HG03521 (cell line): ENCODE results near the gene PDIA6.
"Not testable (repeated sequence)": the region's sequence is repeated elsewhere in the genome, so short reads cannot be mapped to it uniquely, and the experiment has no call there.

Experiments used
- ATAC-seq: cut with Tn5 transposase; IDR thresholded peaks from one replicate; pipeline ENCODE4 v1.9.1; 2021; ENCODE audit warnings: mild to moderate bottlenecking, moderate library complexity; ENCODE audit not compliant: unreplicated experiment

PDIA6 gene

GRCh38 chr2:10811517-10811916 is 1.1 kb downstream of the PDIA6 start:
- no peak for ATAC-seq

- ATAC-seq: no peak
These were observed 2.1 kb downstream of the PDIA6 start for GRCh38 chr2:10810202-10811161.

- no peak for ATAC-seq
These were observed 6.0 kb downstream of the PDIA6 start for GRCh38 chr2:10806543-10806942.

- not testable (repeated sequence) for ATAC-seq
These were observed 6.6 kb downstream of the PDIA6 start for GRCh38 chr2:10805990-10806389.

GRCh38 chr2:10802657-10803056 is 9.9 kb downstream of the PDIA6 start:
- ATAC-seq: no peak

GRCh38 chr2:10800163-10800562 is 12.4 kb downstream of the PDIA6 start:
- no peak for ATAC-seq

GRCh38 chr2:10798783-10799182 is 13.8 kb downstream of the PDIA6 start:
- no peak for ATAC-seq

- ATAC-seq: no peak
These were observed 15.9 kb downstream of the PDIA6 start for GRCh38 chr2:10796703-10797102.

- no peak for ATAC-seq
These were observed 17.0 kb downstream of the PDIA6 start for GRCh38 chr2:10795508-10796046.

GRCh38 chr2:10794876-10795275 is 17.7 kb downstream of the PDIA6 start:
- ATAC-seq: no peak

GRCh38 chr2:10793816-10794215 is 18.8 kb downstream of the PDIA6 start:
- ATAC-seq: no peak

- no peak for ATAC-seq
These were observed 19.8 kb downstream of the PDIA6 start for GRCh38 chr2:10792660-10793400.

- no peak for ATAC-seq
These were observed 20.5 kb downstream of the PDIA6 start for GRCh38 chr2:10792001-10792634.

GRCh38 chr2:10790228-10790973 is 22.2 kb downstream of the PDIA6 start:
- peak; percentile 79 for ATAC-seq

- no peak for ATAC-seq
These were observed 23.7 kb downstream of the PDIA6 start for GRCh38 chr2:10788855-10789254.

- ATAC-seq: no peak
These were observed 25.2 kb downstream of the PDIA6 start for GRCh38 chr2:10787176-10787968.

GRCh38 chr2:10786240-10786982 is 26.2 kb downstream of the PDIA6 start:
- no peak for ATAC-seq

- ATAC-seq: no peak
These were observed 27.3 kb downstream of the PDIA6 start for GRCh38 chr2:10785260-10785659.

GRCh38 chr2:10784719-10785118 is 27.9 kb downstream of the PDIA6 start:
- ATAC-seq: no peak
